Amniotic stem cell (primary cell): ENCODE data around the gene C4BPB.

ENCODE experiments used
- DNase-seq: peaks from one replicate; lab custom pipeline; 2025; lab: John Stamatoyannopoulos, UW

The C4BPB gene

GRCh38 chr1:207140536-207140935, 51.9 kb downstream of the C4BPB start:
- no peak for DNase-seq

GRCh38 chr1:207145401-207146058, 56.9 kb downstream of the C4BPB start:
- DNase-seq: no peak
